ENCODE data around the gene EIF4E1B.

The EIF4E1B gene

GRCh38 chr5:176646049-176646706, 15.7 kb downstream of the EIF4E1B start:
- no peak for DNase-seq (ENCODE audit: extremely low spot score)
- ChIA-PET CTCF (interaction anchor here (0.6 to 1.7 kb wide), 4 partner anchors 14 to 917 kb away, joined by 3 to 13 read pairs (median 4); no protein-coding TSS in a partner anchor), POLR2A (interaction anchor here (1.3 to 1.9 kb wide), 5 partner anchors 11 to 73 kb away, joined by 5 to 12 read pairs (median 7); no protein-coding TSS in a partner anchor)
- TF ChIP-seq SUZ12 (IDR thresholded peaks at IDR 0.05), result no peak
- TF ChIP-seq ZNF384 (IDR thresholded peaks at IDR 0.05), result no peak
- TF ChIP-seq ELF4 (IDR thresholded peaks at IDR 0.05), result no peak
- no peak for TF ChIP-seq L3MBTL2 (conservative IDR thresholded peaks at IDR 0.05)
- TF ChIP-seq CTBP1 (IDR thresholded peaks at IDR 0.05; ENCODE audit: borderline replicate concordance), result no peak
- no peak for TF ChIP-seq HDGF (IDR thresholded peaks at IDR 0.05; ENCODE audit: borderline replicate concordance)
- no peak for TF ChIP-seq SP1 (IDR thresholded peaks at IDR 0.05)
- no peak for TF ChIP-seq ARNT (IDR thresholded peaks at IDR 0.05)
- no peak for TF ChIP-seq FOXM1 (IDR thresholded peaks at IDR 0.05; ENCODE audit: borderline replicate concordance)

GRCh38 chr5:176646707-176647029, 16.2 kb downstream of the EIF4E1B start:
- DNase-seq (ENCODE audit: extremely low spot score), result no peak
- POLR2A ChIA-PET, result interaction anchor here (1.0 to 1.9 kb wide), 9 partner anchors 11 to 74 kb away, joined by 3 to 12 read pairs (median 7); no protein-coding TSS in a partner anchor
- TF ChIP-seq ARNT (IDR thresholded peaks at IDR 0.05) (no peak), FOXA1 (IDR thresholded peaks at IDR 0.05) (no peak), L3MBTL2 (conservative IDR thresholded peaks at IDR 0.05) (0 out of 2 replicates have a peak, but pooled peaks have one; percentile 19)
- CTCF ChIA-PET, result interaction anchor here (0.6 to 2.3 kb wide), 6 partner anchors 11 to 917 kb away, joined by 3 to 13 read pairs (median 6); no protein-coding TSS in a partner anchor

- TF ChIP-seq LEF1 (IDR thresholded peaks at IDR 0.05; ENCODE audit: borderline replicate concordance), result no peak
- no peak for TF ChIP-seq ZNF384 (IDR thresholded peaks at IDR 0.05)
- no peak for TF ChIP-seq SUZ12 (IDR thresholded peaks at IDR 0.05)
- no peak for TF ChIP-seq CTBP1 (IDR thresholded peaks at IDR 0.05; ENCODE audit: borderline replicate concordance)
- no peak for TF ChIP-seq FOXM1 (IDR thresholded peaks at IDR 0.05; ENCODE audit: borderline replicate concordance)
- no peak for TF ChIP-seq FOXA1 (IDR thresholded peaks at IDR 0.05)
- no peak for TF ChIP-seq FOXK2 (IDR thresholded peaks at IDR 0.05)
- TF ChIP-seq, protein P1, sequence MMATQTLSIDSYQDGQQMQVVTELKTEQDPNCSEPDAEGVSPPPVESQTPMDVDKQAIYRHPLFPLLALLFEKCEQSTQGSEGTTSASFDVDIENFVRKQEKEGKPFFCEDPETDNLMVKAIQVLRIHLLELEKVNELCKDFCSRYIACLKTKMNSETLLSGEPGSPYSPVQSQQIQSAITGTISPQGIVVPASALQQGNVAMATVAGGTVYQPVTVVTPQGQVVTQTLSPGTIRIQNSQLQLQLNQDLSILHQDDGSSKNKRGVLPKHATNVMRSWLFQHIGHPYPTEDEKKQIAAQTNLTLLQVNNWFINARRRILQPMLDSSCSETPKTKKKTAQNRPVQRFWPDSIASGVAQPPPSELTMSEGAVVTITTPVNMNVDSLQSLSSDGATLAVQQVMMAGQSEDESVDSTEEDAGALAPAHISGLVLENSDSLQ (IDR thresholded peaks at IDR 0.05), result no peak
- TF ChIP-seq SP1 (IDR thresholded peaks at IDR 0.05), result no peak
- no peak for TF ChIP-seq ARNT (IDR thresholded peaks at IDR 0.05)
- no peak for TF ChIP-seq TARDBP (IDR thresholded peaks at IDR 0.05)
- TF ChIP-seq BHLHE40 (IDR thresholded peaks at IDR 0.05; ENCODE audit: borderline replicate concordance), result no peak
- TF ChIP-seq HDGF (IDR thresholded peaks at IDR 0.05; ENCODE audit: borderline replicate concordance), result no peak
- TF ChIP-seq L3MBTL2 (conservative IDR thresholded peaks at IDR 0.05), result no peak
- TF ChIP-seq ELF4 (IDR thresholded peaks at IDR 0.05), result no peak; the same call in 1 of the 2 replicates
- no peak for TF ChIP-seq NFRKB (IDR thresholded peaks at IDR 0.05)
- DNase-seq (ENCODE audit: extremely low spot score), result peak; percentile 100
- ChIA-PET CTCF (interaction anchor here (0.6 to 2.3 kb wide), 7 partner anchors 10 to 918 kb away, joined by 3 to 13 read pairs (median 4); no protein-coding TSS in a partner anchor), POLR2A (interaction anchor here (0.5 to 1.9 kb wide), 18 partner anchors 10 to 761 kb away, joined by 3 to 12 read pairs (median 5); partner anchors contain the start of genes EIF4E1B and SNCB)
Observed at GRCh38 chr5:176647030-176647842, 16.8 kb downstream of the EIF4E1B start, which contains the start of gene TSPAN17. Gene TSPAN17 (plus strand): TSS chr5:176647484. CDS start chr5:176647616, 132 bp downstream.

GRCh38 chr5:176647843-176648473, 17.5 kb downstream of the EIF4E1B start:
- TF ChIP-seq, protein P1 (IDR thresholded peaks at IDR 0.05), result no peak
- TF ChIP-seq CTBP1 (IDR thresholded peaks at IDR 0.05; ENCODE audit: borderline replicate concordance) (no peak), LEF1 (IDR thresholded peaks at IDR 0.05; ENCODE audit: borderline replicate concordance) (no peak), SP1 (IDR thresholded peaks at IDR 0.05) (no peak)
- POLR2A ChIA-PET, result interaction anchor here (1.0 to 1.9 kb wide), 8 partner anchors 10 to 110 kb away, joined by 3 to 12 read pairs (median 7); no protein-coding TSS in a partner anchor
- CTCF ChIA-PET, result interaction anchor here (0.5 to 2.3 kb wide), 2 partner anchors 10 to 13 kb away, joined by 3 to 12 read pairs; no protein-coding TSS in a partner anchor
- DNase-seq (ENCODE audit: extremely low spot score), result peak; percentile 61

DNA sequence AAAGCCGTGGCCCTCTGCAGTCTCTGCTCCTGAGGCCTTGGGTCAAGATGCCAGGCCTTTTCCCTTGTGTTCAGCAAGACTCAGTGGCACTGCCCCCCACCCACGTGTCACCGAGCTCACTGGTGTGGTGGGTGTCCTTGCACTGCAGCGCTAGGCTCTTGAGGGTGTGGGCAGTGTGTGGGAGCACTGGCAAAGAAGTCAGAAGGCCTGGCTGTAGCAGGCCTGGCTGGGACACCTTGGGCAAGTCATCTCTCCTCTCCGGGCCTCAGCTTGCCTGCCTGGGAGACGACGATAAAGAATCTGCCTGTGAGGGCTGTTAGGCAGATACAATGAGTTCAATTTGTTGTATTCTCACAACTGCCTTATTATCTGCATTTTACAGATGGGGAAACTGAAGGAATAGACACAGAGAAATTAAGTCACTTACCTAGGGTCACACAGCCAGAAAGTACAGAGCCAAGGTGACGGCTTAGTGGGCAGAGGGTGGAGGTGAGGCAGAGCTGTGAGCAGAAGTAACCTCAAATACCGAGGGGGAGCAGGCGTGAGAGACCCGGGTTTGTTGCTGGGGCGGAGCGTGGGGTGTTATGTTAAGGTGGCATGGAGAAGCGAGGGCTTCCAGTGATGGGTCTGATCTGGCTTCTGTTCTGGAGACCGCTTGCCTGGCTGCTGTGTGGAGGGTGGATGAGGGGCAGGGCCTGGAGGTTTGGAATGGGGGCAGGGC, 18.2 kb downstream of the EIF4E1B start:
- POLR2A ChIA-PET, result interaction anchor here (1.7 kb wide), 1 partner anchor 111 kb away, joined by 5 read pairs; no protein-coding TSS in a partner anchor
- TF ChIP-seq ELF4 (IDR thresholded peaks at IDR 0.05), result no peak
- TF ChIP-seq BHLHE40 (IDR thresholded peaks at IDR 0.05; ENCODE audit: borderline replicate concordance), result no peak
- no peak for TF ChIP-seq LEF1 (IDR thresholded peaks at IDR 0.05; ENCODE audit: borderline replicate concordance)
- TF ChIP-seq SP1 (IDR thresholded peaks at IDR 0.05), result no peak
- no peak for TF ChIP-seq FOXM1 (IDR thresholded peaks at IDR 0.05; ENCODE audit: borderline replicate concordance)
- TF ChIP-seq NFRKB (IDR thresholded peaks at IDR 0.05), result no peak
- no peak for TF ChIP-seq ARNT (IDR thresholded peaks at IDR 0.05)
- TF ChIP-seq FOXK2 (IDR thresholded peaks at IDR 0.05), result no peak
- no peak for TF ChIP-seq TARDBP (IDR thresholded peaks at IDR 0.05)
- no peak for TF ChIP-seq SUZ12 (IDR thresholded peaks at IDR 0.05)
- TF ChIP-seq L3MBTL2 (conservative IDR thresholded peaks at IDR 0.05), result no peak
- TF ChIP-seq, protein P1 (IDR thresholded peaks at IDR 0.05), result no peak
- no peak for TF ChIP-seq CTBP1 (IDR thresholded peaks at IDR 0.05; ENCODE audit: borderline replicate concordance)
- TF ChIP-seq ZNF384 (IDR thresholded peaks at IDR 0.05), result no peak
- no peak for TF ChIP-seq HDGF (IDR thresholded peaks at IDR 0.05; ENCODE audit: borderline replicate concordance)
- no peak for TF ChIP-seq FOXA1 (IDR thresholded peaks at IDR 0.05)
- no peak for DNase-seq (ENCODE audit: extremely low spot score)
- CTCF ChIA-PET, result interaction anchor here (0.5 to 2.3 kb wide), 2 partner anchors 9 to 12 kb away, joined by 3 to 12 read pairs; no protein-coding TSS in a partner anchor

All from HEK293T (cell line).